Daoy (cell line): ENCODE measurements around the gene PGAM1. TPM values are rescaled to one million over a fixed set of nuclear protein-coding genes. Genes with fewer than 3 reads are reported as not detected.
"Not testable (repeated sequence)": the region's sequence is repeated elsewhere in the genome, so short reads cannot be mapped to it uniquely, and the experiment has no call there.

Experiments used
- DNase-seq: peaks from one replicate; pipeline ENCODE4 v3.0.0-alpha.2; 2015; ENCODE audit warnings: low read depth
- total RNA-seq: library from RNA; depleted of rRNA; stranded (reverse); fragments of >200 nt; shearing (Covaris generic); gene quantifications from 2 replicates; pipeline ENCODE4 v1.2.3, GENCODE V29; 2014; rRNA removed

PGAM1 gene
- total RNA-seq, 1 experiment from 2014 or later, result 508 TPM

- DNase-seq, result no peak
These were observed 30.7 kb downstream of the PGAM1 start for GRCh38 chr10:97456686-97457065.

DNA sequence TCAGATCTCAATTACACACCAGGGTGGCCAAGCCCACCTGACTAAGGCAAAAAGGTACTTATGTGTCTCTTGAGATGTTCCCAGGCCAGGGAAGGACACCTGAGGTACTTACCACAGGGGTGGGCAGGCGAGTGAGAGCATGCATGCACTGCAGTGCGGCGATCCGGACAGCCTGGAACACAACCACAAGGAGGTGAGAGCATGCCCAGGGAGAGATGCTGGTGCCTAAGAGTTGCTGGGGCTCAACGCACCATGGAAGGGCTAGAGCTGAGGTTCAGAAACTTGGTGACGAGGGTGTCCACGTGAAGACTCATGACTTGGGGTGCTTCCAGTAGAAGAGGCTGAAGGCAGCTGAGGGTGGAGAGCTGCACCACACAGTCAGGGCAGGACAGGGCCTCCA lies 33.1 kb downstream of the PGAM1 start:
- no peak for DNase-seq

DNA sequence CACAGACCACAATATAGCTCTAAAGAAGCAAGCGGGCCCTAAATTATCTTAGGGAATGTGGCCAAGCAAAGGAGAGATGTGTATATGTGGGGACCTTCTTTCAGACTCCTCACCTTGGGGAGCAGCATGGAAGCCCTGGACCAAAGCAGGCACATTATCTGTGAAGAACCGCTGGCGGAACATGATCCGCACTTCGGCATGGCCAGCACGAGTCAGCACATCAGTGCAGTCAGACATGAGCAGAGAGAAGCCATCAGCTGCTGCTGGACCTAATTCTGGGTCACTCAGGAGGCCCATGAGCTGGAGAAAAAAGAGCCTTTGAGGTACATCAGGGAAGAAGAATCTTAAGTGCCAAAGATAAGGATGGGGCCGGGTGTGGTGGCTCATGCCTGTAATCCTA lies 33.9 kb downstream of the PGAM1 start:
- DNase-seq, result no peak

DNA sequence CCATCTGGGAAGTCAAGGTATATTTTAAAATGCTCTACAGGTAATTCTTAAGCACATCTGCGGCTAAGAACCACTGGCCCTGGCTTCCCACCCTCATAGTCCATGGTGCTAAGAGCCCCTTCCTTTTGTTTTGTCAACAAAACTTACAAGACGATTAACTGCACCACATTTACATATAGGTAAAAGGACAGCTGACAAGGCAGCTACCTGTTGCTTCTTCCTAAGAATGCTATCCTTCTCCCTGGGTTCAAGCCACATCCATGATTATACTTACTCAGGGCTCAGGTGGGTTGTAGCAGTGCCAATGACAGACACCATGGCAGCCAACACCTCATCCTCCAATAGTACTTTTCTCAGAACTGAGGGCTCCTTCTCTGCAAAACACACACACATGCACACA lies 36.3 kb downstream of the PGAM1 start:
- DNase-seq, result no peak

- DNase-seq, result peak; percentile 31
These were observed 37.6 kb downstream of the PGAM1 start for GRCh38 chr10:97463363-97464132.

- DNase-seq, result no peak
These were observed 38.2 kb downstream of the PGAM1 start for GRCh38 chr10:97464226-97464625.

DNA sequence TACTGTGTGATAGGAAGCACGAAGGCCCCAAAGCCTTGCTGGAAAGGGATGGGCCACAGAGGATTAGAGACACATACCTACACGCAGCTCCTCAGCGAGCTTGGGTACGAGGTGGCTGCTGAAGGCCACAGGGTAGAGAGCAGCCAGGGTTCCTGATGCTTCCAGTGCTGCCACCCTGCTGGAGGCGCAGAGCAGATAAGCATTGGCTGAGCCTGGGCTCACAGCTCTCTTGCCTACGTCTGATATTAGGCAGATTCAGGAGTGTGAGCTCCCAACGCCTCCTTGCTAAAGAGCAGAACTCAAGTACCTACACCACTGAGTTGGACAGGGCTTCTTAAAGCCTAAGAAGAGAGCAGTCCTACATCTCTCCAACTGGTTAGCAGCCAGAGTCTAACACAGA lies 40.0 kb downstream of the PGAM1 start:
- DNase-seq, result no peak

DNA sequence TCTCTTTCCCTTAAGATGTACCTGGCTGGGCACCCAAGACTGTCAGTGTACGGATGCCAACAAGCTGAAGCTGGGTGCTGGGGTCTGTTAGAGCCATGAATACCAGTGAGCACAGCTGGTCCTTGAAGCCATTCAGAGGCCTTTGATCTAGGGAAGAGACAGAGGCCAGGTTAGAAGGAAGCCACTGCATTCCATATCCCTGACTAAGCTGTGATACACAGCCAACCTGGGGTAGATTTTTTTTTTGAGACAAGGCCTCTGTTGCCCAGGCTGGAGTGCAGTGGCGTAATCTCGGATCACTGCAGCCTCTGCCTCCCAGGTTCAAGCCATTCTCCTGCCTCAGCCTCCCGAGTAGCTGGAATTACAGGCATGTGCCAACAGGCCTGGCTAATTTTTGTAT lies 40.8 kb downstream of the PGAM1 start:
- peak; percentile 14 for DNase-seq

GRCh38 chr10:97468162-97468561 lies 42.2 kb downstream of the PGAM1 start:
- no peak for DNase-seq

- not testable (repeated sequence) for DNase-seq
These were observed 42.8 kb downstream of the PGAM1 start for GRCh38 chr10:97468781-97469180.

GRCh38 chr10:97474918-97475317 lies 48.9 kb downstream of the PGAM1 start:
- DNase-seq, result no peak

DNA sequence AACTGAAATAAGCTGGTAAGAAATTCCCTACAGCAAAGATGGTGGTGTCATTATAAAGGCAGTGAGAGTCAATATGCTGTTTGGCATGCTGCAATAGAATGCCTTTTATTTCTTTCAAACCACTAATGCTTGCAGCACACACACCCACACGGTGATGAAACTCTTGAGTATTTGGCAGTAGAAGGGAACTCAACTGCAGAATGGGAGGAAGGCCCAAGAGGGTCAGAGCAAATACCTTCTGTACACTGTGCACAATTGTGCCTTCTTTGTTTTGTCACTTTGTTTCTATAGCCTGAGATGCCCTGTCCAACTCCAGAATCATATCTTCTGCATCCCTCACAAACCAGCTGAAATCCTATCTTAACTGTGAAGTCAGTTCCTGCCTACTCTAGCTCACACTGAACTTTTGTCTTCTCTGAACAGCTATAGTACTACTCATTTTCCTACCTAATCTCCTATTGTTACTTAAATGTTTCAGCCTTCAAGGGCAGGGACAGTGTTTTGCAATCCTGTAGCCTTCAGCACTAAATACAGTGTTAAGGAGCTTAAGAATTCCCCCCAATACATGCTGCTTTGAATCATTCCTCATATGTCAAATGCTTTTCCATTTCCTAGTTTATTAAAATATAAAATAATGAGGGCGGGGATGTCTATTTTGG lies 50.1 kb downstream of the PGAM1 start:
- no peak for DNase-seq

- not testable (repeated sequence) for DNase-seq
These were observed 53.4 kb downstream of the PGAM1 start for GRCh38 chr10:97479410-97479809.

- peak; percentile 10 for DNase-seq
These were observed 53.9 kb downstream of the PGAM1 start for GRCh38 chr10:97479939-97480338.

DNA sequence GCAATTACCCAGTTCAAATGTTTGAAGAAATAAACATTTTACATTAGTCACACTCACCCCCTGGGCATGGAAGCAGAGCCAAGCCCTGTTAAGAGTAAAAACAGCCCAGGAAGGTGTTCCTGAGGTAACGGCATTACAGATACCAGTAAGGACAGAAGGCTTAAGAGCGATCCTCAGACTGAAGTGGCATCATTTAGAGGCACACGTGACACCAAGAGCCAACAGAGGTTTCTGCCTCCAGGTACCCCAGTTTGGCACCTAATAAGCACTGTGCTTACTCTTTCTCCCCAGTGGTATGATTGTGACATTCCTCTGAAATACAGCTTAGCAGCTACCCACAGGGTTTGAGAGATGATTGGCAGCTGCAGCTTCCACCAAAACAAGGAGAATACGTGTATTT lies 55.1 kb downstream of the PGAM1 start:
- peak; percentile 11 for DNase-seq

GRCh38 chr10:97482381-97482780 lies 56.4 kb downstream of the PGAM1 start:
- DNase-seq, result no peak

Other genes starting within 250 kb of the PGAM1 start
- 0.11 TPM in 1 of 2 replicates, not detected in the other for gene SLIT1, start 240.2 kb upstream of the PGAM1 start, total RNA-seq
- gene ARHGAP19, start 133.6 kb upstream of the PGAM1 start, total RNA-seq, result 9.8 and 11.4 TPM in 2 replicates
- gene FRAT1, start 106.9 kb upstream of the PGAM1 start, total RNA-seq, result 1.3 and 2.2 TPM in 2 replicates
- 12.7 and 13.8 TPM in 2 replicates for gene FRAT2, start 91.5 kb upstream of the PGAM1 start, total RNA-seq
- 78.4 and 78.6 TPM in 2 replicates for gene RRP12, start 24.9 kb upstream of the PGAM1 start, total RNA-seq
- gene EXOSC1, start 19.8 kb downstream of the PGAM1 start, total RNA-seq, result 37.7 and 49.1 TPM in 2 replicates
- 29.8 and 38.1 TPM in 2 replicates for gene ZDHHC16, start 20.0 kb downstream of the PGAM1 start, total RNA-seq
- 53.3 and 70.5 TPM in 2 replicates for gene MMS19, start 72.2 kb downstream of the PGAM1 start, total RNA-seq
- gene UBTD1, start 72.7 kb downstream of the PGAM1 start, total RNA-seq, result 8.2 and 8.3 TPM in 2 replicates
- gene ANKRD2, start 146.6 kb downstream of the PGAM1 start, total RNA-seq, result not detected in 2 replicates
- not detected in 2 replicates for gene HOGA1, start 158.2 kb downstream of the PGAM1 start, total RNA-seq
- gene C10orf62, start 163.5 kb downstream of the PGAM1 start, total RNA-seq, result not detected in 2 replicates
- 1.6 and 3.4 TPM in 2 replicates for gene MORN4, start 207.3 kb downstream of the PGAM1 start, total RNA-seq
- 14.5 and 16.4 TPM in 2 replicates for gene PI4K2A, start 214.5 kb downstream of the PGAM1 start, total RNA-seq